Measurements from ENCODE around the gene RND2.

RND2 gene

GRCh38 chr17:43016216-43016615, 8.8 kb upstream of the RND2 start:
- H3K4me3 ChIP-seq (ENCODE audit: low read depth, low read length): no peak overlapping the region
- TF ChIP-seq CTCF (IDR thresholded peaks at IDR 0.05; ENCODE audit: borderline replicate concordance, insufficient read depth, low read depth, low read length): no peak

- no peak overlapping the region for H3K4me3 ChIP-seq (ENCODE audit: low read depth, low read length)
- TF ChIP-seq CTCF (IDR thresholded peaks at IDR 0.05; ENCODE audit: borderline replicate concordance, insufficient read depth, low read depth, low read length): no peak
Observed at GRCh38 chr17:43018008-43018853, 6.8 kb upstream of the RND2 start.

GRCh38 chr17:43018932-43019331, 6.1 kb upstream of the RND2 start:
- H3K4me3 ChIP-seq (ENCODE audit: low read depth, low read length): no peak overlapping the region
- TF ChIP-seq CTCF (IDR thresholded peaks at IDR 0.05; ENCODE audit: borderline replicate concordance, insufficient read depth, low read depth, low read length): no peak

GRCh38 chr17:43019418-43019817, 5.6 kb upstream of the RND2 start:
- TF ChIP-seq CTCF (IDR thresholded peaks at IDR 0.05; ENCODE audit: borderline replicate concordance, insufficient read depth, low read depth, low read length): no peak
- H3K4me3 ChIP-seq (ENCODE audit: low read depth, low read length): no peak overlapping the region

- TF ChIP-seq CTCF (IDR thresholded peaks at IDR 0.05; ENCODE audit: borderline replicate concordance, insufficient read depth, low read depth, low read length): no peak
Observed at GRCh38 chr17:43020030-43020621, 4.9 kb upstream of the RND2 start.

GRCh38 chr17:43020789-43021740, 4.0 kb upstream of the RND2 start:
- no peak for TF ChIP-seq CTCF (IDR thresholded peaks at IDR 0.05; ENCODE audit: borderline replicate concordance, insufficient read depth, low read depth, low read length)
- H3K4me3 ChIP-seq (ENCODE audit: low read depth, low read length): peak overlapping the region; percentile 60

More at GRCh38 chr17:43020030-43020621, 4.9 kb upstream of the RND2 start:
- no peak overlapping the region for H3K4me3 ChIP-seq (ENCODE audit: low read depth, low read length)
